CD4-positive, alpha-beta T cell treated with Interleukin-15 for 4 hours (primary cell): ENCODE measurements around the gene SLC22A15.
"Not testable (repeated sequence)": the region's sequence is repeated elsewhere in the genome, so short reads cannot be mapped to it uniquely, and the experiment has no call there.

ENCODE experiments used
- DNase-seq: peaks from one replicate; pipeline ENCODE4 v3.0.0-alpha.2; 2020; ENCODE audit warnings: low spot score

SLC22A15 gene

DNA sequence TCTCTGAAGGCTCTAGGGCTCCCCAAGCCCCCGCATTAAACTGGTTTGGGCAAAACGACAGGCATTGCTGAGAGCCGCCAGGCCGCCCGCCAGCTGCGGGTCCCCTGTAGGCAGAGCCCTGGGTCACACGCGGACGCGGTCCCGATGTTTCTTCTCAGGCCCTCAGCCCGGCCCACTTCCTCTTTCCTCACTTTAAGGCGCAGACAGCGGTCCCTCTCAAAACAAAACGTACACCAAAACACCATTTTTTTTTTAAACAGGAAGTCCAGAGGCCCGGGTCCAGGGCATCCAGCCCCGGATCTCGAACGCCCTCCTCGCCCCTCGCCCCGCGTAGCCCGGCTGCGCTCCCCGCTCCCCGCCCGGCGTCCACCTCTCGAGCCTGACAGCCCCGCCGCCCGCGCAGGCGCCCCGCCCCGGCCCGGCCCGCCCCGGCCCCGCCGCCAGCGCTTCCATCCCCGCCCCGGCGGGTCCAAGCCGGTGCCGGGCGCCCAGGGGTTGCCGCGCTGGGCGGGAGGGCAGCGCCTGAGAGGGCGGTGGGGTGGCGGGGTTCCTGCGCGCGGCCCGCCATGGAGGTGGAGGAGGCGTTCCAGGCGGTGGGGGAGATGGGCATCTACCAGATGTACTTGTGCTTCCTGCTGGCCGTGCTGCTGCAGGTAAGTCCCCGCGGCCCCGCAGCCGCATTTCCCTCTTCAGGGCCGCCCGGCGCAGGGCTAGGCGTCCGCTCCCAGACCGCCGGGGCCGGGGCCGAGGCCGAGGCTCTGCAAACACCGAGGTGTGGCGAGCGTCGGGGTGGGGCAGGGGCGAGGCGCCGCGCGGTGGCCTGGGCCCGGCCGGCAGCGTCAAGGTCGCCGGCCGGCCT lies at the start of gene SLC22A15:
Gene SLC22A15, plus strand, starts transcription at position 452 of the 859 bp plus-strand sequence. Its CDS starts 115 bp downstream, at position 567.
- DNase-seq, result peak; percentile 24

GRCh38 chr1:115927971-115928370 lies 48.3 kb upstream of the SLC22A15 start:
- no peak for DNase-seq

- no peak for DNase-seq
These were observed 46.4 kb upstream of the SLC22A15 start for GRCh38 chr1:115929881-115930280.

DNA sequence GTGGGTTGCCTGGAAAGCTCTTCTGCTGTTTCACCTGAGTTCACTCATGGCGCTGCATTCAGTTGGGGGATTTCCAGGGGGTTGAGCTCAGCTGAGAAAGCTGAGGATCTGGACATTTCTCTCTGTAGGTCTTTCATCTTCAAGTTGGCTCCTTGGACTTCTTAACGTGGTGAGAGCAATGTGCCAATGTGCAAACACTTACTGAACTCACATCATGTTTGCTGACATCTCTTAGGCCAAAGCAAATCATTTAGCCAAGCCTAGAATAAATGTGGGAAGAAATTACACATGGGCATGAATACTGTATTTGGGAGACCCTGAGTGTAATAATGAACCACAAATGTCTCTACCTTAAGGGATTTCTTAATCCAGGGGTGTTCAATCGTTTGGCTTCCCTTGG lies 42.7 kb upstream of the SLC22A15 start:
- DNase-seq, result no peak

DNA sequence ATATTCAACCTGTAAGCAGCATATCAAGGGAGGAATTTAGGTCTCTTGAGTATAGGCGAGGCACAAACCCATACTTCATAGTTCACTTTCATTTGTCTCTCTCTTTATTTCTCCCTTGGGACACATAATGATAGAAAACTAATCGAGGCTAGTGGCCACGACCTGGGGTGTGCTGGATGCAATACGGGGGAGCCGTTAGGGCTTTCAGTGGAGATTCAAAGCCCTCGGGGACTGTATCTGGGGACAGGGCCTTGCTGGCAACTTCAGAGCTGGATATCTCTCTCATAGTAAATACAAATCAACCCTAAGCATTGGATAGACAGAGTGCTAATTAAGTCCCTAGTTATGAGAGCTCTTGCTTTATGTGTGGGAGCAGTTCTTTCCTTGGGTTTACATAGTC lies 36.9 kb upstream of the SLC22A15 start:
- no peak for DNase-seq

DNA sequence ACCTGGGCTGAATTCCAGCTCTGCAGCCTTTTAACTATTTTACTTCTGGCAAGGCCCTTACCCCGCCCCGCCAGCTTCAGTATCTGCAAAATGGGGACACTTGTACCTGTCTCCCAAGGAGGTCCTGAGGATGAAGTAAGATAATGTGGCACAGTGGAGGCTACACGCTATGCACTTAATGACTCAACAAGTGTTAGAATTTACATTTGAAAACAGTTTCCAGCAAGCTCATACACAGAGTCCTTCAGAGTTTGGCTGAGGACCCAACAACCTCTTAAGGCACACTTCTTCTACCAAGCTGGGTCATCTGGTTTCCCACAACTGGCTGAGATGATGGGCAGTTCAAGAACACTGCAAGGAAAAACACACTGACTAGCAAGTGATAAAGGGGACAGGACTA lies 30.2 kb upstream of the SLC22A15 start:
- no peak for DNase-seq

GRCh38 chr1:115949156-115949555 lies 27.2 kb upstream of the SLC22A15 start:
- DNase-seq, result no peak

DNA sequence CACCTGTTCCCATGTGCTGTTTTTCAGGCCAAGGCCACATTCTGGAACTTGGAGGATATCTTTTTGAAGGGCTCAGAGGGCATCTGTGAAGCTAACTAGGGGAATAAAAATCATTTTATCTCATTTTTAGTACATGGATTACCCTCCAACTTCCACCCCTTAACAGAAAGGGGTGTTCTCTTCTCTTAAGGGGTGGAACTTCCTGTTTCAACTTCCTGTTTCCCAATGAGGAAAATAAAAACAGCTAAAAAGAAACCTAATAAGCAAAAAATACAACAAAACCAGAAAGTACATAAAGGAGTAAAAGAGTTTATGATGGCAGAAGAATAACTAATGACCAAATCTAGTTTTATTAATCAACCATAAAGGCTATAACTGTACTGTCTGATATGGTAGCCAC lies 24.8 kb upstream of the SLC22A15 start:
- DNase-seq, result no peak

GRCh38 chr1:115952547-115952946 lies 23.8 kb upstream of the SLC22A15 start:
- DNase-seq, result no peak

- no peak for DNase-seq
These were observed 23.1 kb upstream of the SLC22A15 start for GRCh38 chr1:115953180-115953579.

DNA sequence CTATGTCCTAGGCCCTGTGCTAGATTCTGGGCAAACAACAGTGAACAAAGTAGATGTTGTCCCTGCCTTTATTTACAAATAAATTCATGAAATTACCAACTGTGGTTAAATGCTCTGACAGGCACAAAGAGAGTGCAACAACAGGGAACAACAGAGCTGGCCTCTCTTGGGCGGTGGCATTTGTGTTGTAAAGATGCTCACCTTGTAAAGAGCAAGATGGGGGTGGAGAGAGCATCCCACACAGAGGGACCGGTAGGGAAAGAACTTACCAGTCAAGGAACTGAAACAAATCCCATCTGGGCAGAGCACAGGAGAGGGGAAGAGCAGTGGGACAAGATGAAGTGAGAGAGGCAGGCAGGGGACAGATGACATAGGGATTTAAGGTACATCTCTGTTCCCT lies 21.6 kb upstream of the SLC22A15 start:
- DNase-seq, result no peak

DNA sequence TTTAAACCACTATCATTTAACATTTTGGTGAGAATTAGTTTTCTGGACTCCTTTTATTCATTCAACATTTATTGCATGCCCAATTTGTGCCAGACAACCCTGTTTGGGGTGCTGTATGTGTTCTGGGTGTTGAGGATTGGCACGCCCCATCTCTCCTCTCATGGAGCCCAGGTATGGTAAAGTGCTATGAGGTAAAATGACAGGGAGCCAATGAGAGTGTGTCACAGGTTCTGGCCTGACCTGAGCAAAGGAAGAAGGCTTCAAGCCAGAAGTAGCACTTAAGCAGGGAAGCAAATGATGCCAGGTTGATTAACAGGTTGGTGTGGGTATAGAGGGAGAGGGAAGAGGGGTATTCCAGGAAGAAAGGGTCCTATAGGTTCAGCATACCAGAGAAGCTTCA lies 21.1 kb upstream of the SLC22A15 start:
- DNase-seq, result no peak

- DNase-seq, result no peak
These were observed 17.4 kb upstream of the SLC22A15 start for GRCh38 chr1:115958866-115959265.

- DNase-seq, result no peak
These were observed 6.8 kb upstream of the SLC22A15 start for GRCh38 chr1:115969509-115969908.

- DNase-seq, result not testable (repeated sequence)
These were observed 4.5 kb upstream of the SLC22A15 start for GRCh38 chr1:115971778-115972177.

DNA sequence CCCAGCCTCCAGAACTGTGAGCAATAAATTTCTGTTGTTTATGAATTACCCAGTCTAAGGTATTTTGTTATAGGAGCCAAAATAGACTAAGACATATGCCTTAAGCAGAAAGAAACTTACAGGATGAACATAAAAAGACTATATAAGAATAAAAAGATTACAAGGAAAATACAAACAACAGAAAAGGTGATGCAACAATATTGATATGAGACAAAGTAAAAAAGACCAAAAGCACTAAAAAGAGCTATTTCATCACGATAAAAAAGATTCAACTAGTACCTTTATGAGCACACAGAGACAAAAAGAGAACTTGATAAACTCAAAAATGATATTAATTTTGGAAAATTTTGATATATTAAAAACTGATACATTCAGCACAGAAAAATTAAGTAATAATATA lies 3.2 kb upstream of the SLC22A15 start:
- DNase-seq, result no peak

DNA sequence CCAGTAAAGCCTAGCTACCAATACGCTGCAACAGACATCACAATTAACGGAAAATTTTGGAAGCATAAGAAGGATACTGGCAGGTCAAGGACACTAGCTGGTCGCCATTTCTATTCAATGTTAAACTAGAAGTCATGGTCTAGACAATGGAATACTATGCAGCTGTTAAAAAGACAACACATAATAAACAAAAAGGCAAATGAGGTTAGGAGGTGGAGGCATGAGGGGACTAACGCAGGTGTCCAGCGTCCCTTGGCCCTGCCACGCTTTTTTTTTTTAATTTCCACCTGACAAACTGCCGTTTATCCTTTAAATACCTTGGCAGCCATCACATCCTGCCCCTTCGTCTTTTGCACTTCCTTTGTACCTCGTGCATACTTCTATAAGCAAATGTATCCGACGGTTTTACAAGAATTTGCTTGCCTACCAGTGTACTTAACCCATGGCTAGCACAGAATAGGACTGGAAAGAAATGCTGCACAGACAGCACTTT lies 698 bp upstream of the SLC22A15 start:
- DNase-seq, result no peak

DNA sequence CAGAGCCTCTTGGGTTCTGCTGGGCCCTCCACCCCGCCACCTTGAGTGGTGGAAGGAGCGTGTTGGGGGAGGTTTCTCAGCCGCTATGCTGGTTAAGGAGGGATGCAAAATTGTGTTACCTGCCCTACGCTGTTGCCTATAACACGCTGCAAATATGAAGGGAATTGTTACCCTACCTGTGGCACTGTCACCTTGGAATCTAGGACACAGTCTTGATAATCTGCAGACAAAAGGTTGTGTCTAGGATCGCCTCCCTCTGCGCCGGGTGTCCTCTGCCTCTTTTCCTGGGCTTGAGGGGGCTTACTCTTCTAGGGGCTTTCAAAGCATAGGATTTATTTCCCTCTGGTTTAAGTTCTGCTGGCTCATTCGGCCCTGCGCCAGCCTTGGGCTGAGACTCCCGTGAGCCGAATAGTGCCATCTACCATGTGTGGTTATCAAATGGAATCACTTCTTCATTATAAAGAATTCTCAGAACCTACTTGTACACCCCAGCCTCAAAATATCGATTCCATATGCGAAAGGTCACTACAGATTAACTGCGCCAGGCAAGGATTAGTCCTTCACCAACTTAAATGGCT lies 697 bp downstream of the SLC22A15 start:
- DNase-seq, result no peak

DNA sequence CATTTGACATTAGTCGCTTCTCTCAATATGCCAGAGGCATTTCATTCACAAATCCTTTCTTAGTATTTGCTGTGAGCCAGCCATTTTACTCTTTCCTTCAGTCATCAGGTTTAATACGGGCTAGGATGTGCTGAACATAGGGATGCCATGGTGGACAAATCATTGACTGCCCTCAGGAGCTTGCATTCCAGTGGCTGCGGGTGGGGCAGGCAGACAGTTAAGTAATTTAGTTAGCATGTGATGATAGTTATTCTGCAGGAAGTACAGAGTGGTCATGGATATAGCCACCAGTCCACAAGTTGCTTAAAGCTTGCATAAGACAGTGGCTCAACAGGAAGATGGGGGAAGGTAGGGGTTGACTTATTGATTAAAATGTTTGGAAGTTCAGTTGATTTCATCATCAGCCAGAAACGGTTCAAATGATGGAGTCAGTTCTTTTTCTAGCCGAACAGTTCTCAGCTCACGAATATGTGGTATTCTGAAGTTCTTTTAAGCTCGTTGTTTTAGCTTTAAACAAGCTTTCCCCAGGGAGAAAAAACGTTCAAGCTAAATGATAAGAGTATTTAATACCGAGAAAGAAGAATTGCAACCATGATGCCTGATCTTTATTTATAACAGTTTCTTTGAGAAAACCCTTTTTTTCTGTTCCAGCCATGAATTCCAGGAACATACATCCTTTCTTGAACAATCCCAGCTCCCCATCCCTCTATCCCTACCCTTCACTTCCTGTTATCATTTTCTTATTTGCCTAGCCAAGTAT lies 1.4 kb downstream of the SLC22A15 start:
- no peak for DNase-seq

GRCh38 chr1:115978292-115978941 lies 2.1 kb downstream of the SLC22A15 start:
- DNase-seq, result no peak

GRCh38 chr1:115980156-115980555 lies 3.8 kb downstream of the SLC22A15 start:
- no peak for DNase-seq
